Muscle of leg (tissue), 11 donors: ENCODE data around the gene ZXDC. TPM values are rescaled to one million over a fixed set of nuclear protein-coding genes. Genes with fewer than 3 reads are reported as not detected.

Source experiments
- DNase-seq: peaks from one replicate; pipeline ENCODE4 v3.0.0; 2013
- H3K27ac ChIP-seq: one replicate; pipeline ENCODE4 v1.5.1; 2013; ENCODE audit warnings: mild to moderate bottlenecking, low read length, control low read depth
- H3K27me3 ChIP-seq: one replicate; pipeline ENCODE4 v1.6.1; 2013; ENCODE audit warnings: low read length; ENCODE audit not compliant: control insufficient read depth, insufficient read depth
- H3K36me3 ChIP-seq: one replicate; pipeline ENCODE4 v1.6.1; 2013; ENCODE audit warnings: low read length; ENCODE audit not compliant: control insufficient read depth, insufficient read depth
- H3K4me1 ChIP-seq: one replicate; pipeline ENCODE4 v1.6.1; 2013; ENCODE audit warnings: low read length; ENCODE audit not compliant: control insufficient read depth, insufficient read depth
- H3K4me3 ChIP-seq: one replicate; pipeline ENCODE4 v1.5.1; 2013; ENCODE audit warnings: low read length, control low read depth
- H3K9me3 ChIP-seq: replicated peaks from 2 replicates; pipeline ENCODE4 v1.6.1; 2013; ENCODE audit warnings: low read depth, low read length; ENCODE audit not compliant: control insufficient read depth
- WGBS: methylation state at CpG from one replicate; pipeline ENCODE4 v1.1.5; 2013; ENCODE audit warnings: missing lambda C conversion rate; ENCODE audit not compliant: insufficient coverage; 5-methylcytosine and 5-hydroxymethylcytosine counted together
- polyA plus RNA-seq, 8 donors: library from polyadenylated mRNA; unstranded; fragments of 120-200 nt; gene quantifications; one replicate each; pipeline versions ENCODE4 v1.2.1 to v1.2.3, GENCODE V29; 2013; ENCODE audit warnings: inconsistent platforms in 1 of 8, low replicate concordance in 1 of 8; ENCODE audit not compliant: insufficient read length in 8 of 8, insufficient read depth in 1 of 8
- total RNA-seq: library from RNA; stranded (reverse); fragments of 120-200 nt; gene quantifications from one replicate; pipeline ENCODE4 v1.2.4, GENCODE V29; 2013

The ZXDC gene
- total and polyA plus RNA-seq, 9 donors, result 18.4 to 27.4 (median 22.2) TPM

DNA sequence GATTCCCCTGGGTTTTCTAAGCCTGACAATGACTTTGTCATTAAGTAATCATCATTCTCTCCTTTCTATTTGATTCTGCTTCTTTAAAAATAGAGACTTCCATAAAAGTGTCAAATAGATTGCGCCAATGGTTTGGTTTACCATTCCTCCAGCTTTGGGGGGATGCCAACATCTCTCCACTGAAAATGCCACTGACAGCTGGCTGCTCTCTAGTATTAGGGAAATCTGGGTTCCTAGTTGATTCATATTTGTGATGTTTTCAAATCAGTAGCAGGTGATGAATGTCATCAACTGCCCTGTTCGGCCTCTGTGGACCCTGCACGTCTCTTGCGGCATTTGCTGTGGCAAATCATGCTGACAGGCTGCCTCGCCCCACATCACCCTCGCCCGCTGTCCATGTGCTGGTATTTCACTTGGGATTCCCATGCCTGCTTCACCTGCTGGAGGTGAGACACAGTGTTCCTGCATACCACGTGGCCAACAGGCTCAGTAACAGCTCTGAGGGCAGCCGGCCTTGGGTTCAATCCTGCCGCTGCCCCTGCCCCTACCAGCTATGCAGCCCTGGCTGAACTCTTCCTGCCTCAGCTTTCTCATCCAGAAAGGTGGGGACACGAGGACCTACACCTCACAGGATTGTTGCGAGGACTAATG lies 28.1 kb downstream of the ZXDC start:
- WGBS, result 76% methylated on average over 8 of the region's 12 CpGs
- Histone ChIP-seq H3K4me1 (peaks cover 18% of the 10 kb centered on the region), H3K9me3 (no peaks in the 10 kb centered on the region), H3K36me3 (peaks cover 30% of the 10 kb centered on the region), H3K27me3 (no peaks in the 10 kb centered on the region), H3K4me3 (no peak overlapping the region), H3K27ac (no peak overlapping the region)
- DNase-seq, result no peak

- Histone ChIP-seq H3K27me3 (no peaks in the 10 kb centered on the region), H3K4me3 (no peak overlapping the region), H3K4me1 (peaks cover 22% of the 10 kb centered on the region), H3K9me3 (no peaks in the 10 kb centered on the region), H3K36me3 (peaks cover 25% of the 10 kb centered on the region), H3K27ac (no peak overlapping the region)
- DNase-seq, result no peak
- no CpG with 5 or more reads among the region's 2 CpGs for WGBS
Observed at GRCh38 chr3:126446791-126447190, 28.9 kb downstream of the ZXDC start.

- DNase-seq, result no peak
Observed at GRCh38 chr3:126446301-126446700, 29.4 kb downstream of the ZXDC start.

DNA sequence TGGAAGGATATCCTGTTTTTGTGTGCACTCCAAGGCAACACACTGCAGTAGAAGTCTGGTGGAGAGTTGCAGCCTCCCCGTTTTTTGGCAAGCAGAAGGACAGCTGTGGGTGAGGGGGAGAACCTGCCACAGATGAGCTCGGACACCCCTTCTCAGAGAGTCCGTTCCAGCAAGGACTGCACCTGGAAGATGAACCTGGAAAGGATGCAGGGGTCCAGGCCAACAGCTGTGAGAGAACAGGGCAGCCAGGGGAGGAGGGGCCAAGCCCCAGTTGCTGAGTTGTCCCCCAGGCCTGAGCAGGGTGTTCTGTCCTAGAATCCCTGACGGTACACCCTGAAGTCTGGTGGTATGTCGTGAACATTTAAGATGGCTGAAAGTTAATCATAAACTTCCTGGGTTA lies 30.2 kb downstream of the ZXDC start:
- H3K4me1 ChIP-seq, result peaks cover 32% of the 10 kb centered on the region
- H3K27ac ChIP-seq, result no peak overlapping the region
- WGBS, result 18% methylated on average over 3 of the region's 5 CpGs
- peaks cover 15% of the 10 kb centered on the region for H3K36me3 ChIP-seq
- no peaks in the 10 kb centered on the region for H3K9me3 ChIP-seq
- H3K4me3 ChIP-seq, result no peak overlapping the region
- no peaks in the 10 kb centered on the region for H3K27me3 ChIP-seq
- DNase-seq, result peak; percentile 38

More at GRCh38 chr3:126446301-126446700, 29.4 kb downstream of the ZXDC start:
- peaks cover 20% of the 10 kb centered on the region for H3K36me3 ChIP-seq
- H3K4me3 ChIP-seq, result no peak overlapping the region
- no peaks in the 10 kb centered on the region for H3K9me3 ChIP-seq
- no peaks in the 10 kb centered on the region for H3K27me3 ChIP-seq
- peaks cover 27% of the 10 kb centered on the region for H3K4me1 ChIP-seq
- WGBS, result 96% methylated on average over 5 of the region's 8 CpGs
- H3K27ac ChIP-seq, result no peak overlapping the region

DNA sequence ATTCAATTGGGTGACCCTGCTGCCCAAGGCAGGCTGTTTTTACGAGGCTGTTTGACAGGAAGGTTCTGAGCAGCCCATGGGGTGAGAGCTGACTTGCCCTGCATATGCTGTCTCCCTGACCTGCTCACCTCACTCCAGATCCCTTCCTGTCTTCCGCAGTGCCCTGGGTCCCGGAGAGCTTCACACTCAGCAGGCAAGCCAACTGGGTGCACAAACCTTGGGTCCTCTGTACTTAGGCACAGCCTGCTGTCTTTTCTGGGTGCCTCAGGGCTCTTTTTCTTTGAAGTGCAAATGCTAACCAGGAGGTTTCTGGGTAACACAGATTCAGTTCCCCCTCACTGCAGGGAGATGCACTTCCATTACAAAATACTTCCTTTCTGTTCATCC lies 32.8 kb downstream of the ZXDC start:
- H3K36me3 ChIP-seq, result peaks cover 26% of the 10 kb centered on the region
- no peak overlapping the region for H3K4me3 ChIP-seq
- H3K27me3 ChIP-seq, result no peaks in the 10 kb centered on the region
- H3K27ac ChIP-seq, result no peak overlapping the region
- H3K9me3 ChIP-seq, result no peaks in the 10 kb centered on the region
- peaks cover 25% of the 10 kb centered on the region for H3K4me1 ChIP-seq
- DNase-seq, result no peak
- WGBS, result 83% methylated on average over 2 of the region's 3 CpGs

DNA sequence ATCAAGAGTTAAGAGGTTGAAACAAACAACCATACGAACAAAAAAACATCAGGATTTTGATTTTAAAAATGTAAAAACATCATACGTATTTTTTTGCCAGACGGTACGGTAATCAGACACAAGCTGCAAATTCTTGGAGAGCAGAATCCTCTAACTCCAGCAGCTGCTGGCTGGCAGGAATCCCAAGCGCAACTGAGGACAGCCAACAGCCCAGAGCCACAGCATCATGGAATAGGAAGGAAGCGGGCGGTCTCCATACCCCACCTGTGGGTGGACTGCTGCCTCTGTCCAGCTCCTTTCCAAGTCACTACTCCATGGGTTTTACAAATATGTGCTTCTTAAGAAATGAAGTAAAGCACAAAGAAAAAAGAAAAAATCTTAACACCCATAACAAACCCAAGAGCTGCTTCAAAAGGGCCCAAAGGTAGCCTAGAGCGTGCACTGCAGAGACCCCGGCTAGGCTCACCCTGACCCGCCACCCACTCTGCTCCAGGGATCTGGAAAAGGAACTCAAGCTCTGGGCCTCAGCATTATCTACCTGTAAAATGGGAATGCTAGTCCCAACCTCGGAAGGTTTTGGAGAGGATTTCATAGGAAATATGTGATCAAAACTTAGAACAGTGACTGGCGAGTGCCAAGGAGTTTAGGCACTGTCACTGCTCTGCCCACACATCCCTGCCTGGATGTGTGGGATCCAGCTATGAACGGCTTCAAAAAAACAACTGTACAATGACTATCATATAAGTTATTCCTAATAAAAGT lies 33.4 kb downstream of the ZXDC start:
- Histone ChIP-seq H3K9me3 (no peaks in the 10 kb centered on the region), H3K27ac (no peak overlapping the region), H3K4me1 (peaks cover 20% of the 10 kb centered on the region), H3K4me3 (no peak overlapping the region), H3K36me3 (peaks cover 28% of the 10 kb centered on the region), H3K27me3 (no peaks in the 10 kb centered on the region)
- peak; percentile 96 for DNase-seq
- 7% methylated on average over 3 of the region's 13 CpGs for WGBS

DNA sequence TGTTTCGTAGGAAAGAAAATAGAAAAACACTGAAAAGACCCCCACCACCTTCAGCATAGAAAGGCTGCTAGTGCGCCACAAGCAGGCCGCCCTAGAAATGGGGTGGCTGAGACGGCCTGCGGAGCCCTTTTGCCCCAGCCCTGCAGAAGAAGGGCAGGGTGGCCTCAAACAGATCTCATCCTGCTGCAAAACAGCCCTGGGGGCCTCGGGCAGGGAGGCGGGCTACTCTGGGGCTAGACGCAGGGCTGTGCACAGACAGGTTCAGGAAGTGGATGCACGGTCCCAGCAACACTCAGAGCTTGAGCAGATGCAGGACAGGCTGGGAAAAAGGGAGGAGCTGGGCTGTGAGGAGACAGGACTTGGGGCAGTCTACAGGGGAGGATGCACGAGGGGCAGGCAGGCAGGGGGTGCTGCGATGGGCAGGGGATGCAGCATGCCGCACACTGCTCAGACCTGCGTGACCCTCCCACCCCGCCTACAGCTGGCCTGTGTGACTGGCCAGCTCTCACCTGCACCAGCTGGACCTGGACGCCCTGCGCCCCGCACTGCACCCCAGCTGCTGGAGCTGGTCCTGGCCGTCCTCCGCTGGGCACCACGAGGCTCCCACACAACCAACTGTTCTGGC lies 34.3 kb downstream of the ZXDC start:
- no peak overlapping the region for H3K27ac ChIP-seq
- peaks cover 34% of the 10 kb centered on the region for H3K36me3 ChIP-seq
- no peaks in the 10 kb centered on the region for H3K9me3 ChIP-seq
- no peaks in the 10 kb centered on the region for H3K27me3 ChIP-seq
- H3K4me1 ChIP-seq, result peaks cover 20% of the 10 kb centered on the region
- WGBS, result 60% methylated on average over 16 of the region's 20 CpGs
- no peak for DNase-seq
- no peak overlapping the region for H3K4me3 ChIP-seq

DNA sequence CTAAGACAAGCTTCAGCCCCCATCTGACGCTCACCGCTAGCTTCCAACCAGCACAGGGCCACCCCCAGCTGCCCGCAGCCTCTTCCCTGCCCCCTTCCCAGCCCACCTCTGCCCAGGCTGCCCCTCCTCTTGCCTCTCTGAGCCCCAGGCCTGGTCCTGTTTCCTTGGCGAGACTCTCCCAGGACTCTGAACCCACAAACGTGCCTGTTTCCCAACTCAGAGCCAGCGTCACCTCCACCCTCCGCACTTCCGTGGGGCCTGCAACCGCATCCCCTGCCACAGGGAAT lies 35.0 kb downstream of the ZXDC start:
- H3K27ac ChIP-seq, result no peak overlapping the region
- WGBS, result 81% methylated on average over 6 of the region's 9 CpGs
- DNase-seq, result no peak
- H3K36me3 ChIP-seq, result peaks cover 38% of the 10 kb centered on the region
- no peak overlapping the region for H3K4me3 ChIP-seq
- no peaks in the 10 kb centered on the region for H3K27me3 ChIP-seq
- H3K9me3 ChIP-seq, result no peaks in the 10 kb centered on the region
- H3K4me1 ChIP-seq, result peaks cover 20% of the 10 kb centered on the region

DNA sequence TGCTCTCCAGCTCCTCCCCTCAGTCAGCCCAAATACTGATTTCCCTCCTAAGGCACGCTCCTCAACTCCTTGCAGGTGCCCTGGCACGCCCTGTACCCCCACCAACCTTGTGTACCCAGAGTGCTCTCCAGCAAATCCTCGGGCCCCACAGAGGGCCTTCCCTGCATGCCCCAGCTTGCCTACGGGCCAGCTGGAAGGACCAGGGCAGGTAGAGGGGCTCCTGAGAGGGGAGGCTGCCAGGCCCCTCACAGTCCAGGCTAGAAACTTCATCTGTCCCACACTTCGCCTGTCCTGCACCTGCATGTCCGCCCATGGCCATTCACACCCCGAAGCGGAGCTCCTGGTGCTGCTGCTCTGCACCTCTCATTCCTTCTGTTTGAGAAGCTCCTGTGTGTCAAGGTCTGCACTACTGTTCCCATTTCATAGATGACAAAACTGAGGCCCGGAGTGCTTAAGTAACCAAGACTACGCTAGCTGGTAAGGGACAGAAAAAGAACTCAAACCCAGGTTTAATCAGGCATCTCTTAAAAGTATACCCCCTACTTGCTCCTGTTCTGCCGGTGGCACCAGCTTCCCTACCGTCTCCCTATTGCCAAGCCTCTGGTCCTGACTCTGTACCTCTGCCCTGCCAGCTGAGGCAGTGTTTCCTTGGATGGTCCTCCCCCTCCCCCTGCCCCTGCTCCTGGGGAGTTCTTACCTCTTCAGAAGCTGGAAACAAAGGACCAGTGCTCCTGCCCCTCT lies 35.6 kb downstream of the ZXDC start:
- 94% methylated on average over 11 of the region's 12 CpGs for WGBS
- H3K27me3 ChIP-seq, result no peaks in the 10 kb centered on the region
- no peak for DNase-seq
- no peak overlapping the region for H3K27ac ChIP-seq
- peaks cover 18% of the 10 kb centered on the region for H3K4me1 ChIP-seq
- H3K4me3 ChIP-seq, result no peak overlapping the region
- H3K36me3 ChIP-seq, result peaks cover 40% of the 10 kb centered on the region
- no peaks in the 10 kb centered on the region for H3K9me3 ChIP-seq

DNA sequence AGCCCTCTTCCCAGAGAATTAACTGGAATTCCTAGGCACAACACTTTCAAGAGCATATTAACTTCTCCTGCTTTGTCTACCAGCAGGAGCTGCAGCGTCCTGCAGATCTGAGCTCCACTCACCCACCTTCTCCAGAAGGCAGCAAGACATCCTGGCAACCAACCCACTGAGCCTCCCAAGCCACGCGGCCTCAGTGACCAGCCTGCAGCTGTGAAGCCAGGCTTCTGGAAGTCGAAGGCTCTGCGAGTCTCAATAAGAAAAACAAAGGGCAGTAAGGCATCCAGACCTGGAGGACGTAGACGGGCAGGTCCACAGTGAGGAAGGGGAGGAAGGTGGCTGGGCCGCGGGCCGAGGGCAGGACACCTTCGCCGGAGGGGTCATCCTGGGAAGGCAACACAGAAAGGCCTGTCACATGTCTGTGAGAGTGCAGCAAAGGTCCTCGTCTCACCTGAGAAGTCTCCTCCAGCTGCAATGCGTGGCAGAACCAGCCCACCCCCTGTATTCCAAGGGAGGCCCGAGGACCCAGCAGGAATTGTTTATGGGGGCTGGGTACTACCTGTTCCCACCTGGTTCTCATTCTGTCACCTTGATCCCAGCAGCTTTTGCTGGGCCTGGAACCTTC lies 36.2 kb downstream of the ZXDC start:
- Histone ChIP-seq H3K27me3 (no peaks in the 10 kb centered on the region), H3K36me3 (peaks cover 44% of the 10 kb centered on the region), H3K9me3 (no peaks in the 10 kb centered on the region), H3K4me1 (peaks cover 18% of the 10 kb centered on the region), H3K4me3 (no peak overlapping the region), H3K27ac (no peak overlapping the region)
- WGBS, result 71% methylated on average over 10 of the region's 15 CpGs
- DNase-seq, result no peak
